ENCODE measurements around the gene N4BP2L2.

N4BP2L2 gene

DNA sequence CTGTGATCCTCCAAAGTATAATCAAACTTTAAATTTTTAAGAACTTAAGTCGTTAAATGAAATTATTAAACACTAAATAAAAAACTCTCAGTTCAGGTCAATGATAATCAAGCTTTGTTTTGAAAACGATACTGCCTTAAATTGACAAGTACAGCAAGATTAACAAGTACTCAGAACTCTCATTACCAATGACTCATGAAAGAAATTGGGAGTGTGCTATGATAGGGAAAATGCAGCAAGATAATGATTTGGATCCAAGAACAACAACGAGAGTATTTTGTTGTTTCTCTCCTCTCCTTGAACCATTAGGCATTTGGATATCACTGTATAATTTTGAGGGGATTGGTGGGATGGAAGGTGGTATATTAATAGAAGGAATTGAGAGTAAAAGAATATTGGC lies 10.2 kb downstream of the N4BP2L2 start:
- DNase-seq, result no peak

DNA sequence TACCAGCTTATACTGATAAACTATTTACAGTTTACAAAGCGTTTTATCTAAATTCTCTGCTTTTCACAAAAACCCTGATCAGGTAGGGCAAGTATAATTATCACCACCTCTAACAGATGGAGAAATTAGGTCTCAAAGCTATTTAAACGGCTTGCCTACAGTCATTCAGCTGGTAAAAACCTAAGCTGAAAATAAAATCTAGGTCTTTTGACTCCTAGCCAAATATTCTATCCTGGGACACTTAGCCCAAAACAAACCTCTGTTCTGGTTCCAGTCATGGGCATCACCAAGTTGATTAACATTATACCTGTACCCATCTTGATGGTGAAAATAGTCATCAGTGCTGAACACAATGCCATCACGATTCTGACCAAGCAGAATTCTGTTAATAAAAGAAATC lies 11.4 kb downstream of the N4BP2L2 start:
- DNase-seq, result no peak

DNA sequence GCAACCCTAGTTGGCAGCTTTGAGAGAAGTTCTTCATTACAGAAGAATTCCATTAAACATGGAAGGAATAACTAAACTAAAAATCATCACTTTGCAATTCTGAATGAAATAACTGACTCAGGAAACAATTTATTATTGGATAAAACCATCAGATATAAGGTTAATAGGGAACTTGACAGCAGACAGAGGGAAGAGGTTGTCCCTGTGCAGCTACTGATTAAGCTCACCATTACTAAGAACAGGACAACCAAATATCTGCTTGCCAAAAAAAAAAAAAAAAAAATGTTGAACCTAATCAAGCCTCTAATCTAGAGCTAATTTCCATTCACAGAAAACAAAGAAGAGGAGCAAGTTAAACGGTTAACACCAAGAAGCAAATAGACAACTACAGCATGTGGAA lies 12.8 kb downstream of the N4BP2L2 start:
- DNase-seq, result no peak

DNA sequence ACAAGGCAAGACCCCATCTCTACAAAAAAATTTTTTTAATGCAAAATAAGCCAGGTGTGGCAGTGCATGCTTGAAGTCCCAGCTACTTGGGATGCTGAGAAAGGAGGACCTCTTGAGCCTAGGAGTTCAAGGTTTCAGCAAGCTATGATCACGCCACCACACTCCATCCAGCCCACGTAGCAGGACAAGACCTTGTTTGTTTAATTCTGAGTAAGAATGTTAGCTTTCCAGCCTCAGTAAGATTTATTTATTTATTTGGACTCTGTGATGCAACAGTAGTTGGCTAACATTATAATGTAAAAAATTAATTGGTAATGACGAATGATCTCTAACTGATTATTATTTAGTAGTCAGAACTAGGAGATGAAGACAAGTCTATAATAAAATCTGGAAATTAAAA lies 23.3 kb downstream of the N4BP2L2 start:
- DNase-seq, result no peak

DNA sequence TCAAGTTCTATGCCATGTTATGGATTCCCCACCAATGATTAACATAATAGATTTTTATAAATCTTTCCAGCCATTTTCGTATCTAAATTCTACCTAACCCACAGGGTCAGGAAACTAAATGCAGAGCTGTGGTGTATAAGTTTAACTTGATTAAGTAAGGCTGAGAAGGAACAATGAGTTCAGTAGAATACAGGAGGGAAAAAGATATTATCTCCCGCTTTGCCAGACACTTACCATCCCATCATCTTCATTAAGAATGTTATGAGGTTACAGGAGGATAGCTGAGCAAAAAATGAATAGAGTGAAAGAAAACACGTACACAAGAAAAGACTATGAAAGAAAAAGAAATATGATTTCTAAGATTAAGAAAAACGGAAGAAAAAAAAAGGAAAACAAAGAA lies 27.1 kb downstream of the N4BP2L2 start:
- DNase-seq, result no peak

DNA sequence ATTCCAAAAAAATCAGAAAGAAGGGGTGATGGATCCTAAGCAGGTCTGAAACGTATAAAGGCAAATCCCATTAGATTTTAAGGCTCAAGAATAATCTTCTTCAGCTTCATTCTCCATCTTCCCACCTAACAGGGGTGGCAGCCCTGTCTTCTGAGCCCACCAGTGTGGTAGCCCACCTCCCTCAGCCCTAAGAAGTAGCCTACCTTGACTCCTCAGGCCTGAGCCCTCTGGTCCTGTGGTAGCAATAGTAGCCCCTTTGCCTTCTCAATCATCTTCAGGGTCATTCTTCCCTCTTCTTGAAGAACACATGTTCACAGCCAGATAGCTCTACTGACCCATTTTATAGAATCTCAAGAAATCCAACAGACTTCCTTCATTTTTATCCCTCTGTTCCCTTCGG lies 33.7 kb downstream of the N4BP2L2 start:
- no peak for DNase-seq

DNA sequence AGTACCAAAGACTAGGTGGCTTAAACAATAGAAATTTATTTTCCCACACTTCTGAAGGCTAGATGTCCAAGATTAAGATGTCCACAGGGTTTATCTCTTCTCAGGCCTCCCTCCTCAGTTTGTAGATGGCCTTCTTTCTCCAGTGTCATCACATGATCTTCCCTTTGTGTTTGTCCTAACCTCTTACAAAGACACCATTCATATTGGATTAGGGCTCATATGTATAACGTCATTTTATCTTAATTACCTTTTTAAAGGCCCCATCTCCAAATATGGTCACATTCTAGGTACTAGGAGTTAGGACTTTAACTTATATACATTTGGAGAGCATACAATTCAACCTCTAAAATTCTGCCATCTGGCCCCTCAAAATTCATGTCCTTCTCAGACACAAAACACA lies 34.3 kb downstream of the N4BP2L2 start:
- DNase-seq, result no peak

DNA sequence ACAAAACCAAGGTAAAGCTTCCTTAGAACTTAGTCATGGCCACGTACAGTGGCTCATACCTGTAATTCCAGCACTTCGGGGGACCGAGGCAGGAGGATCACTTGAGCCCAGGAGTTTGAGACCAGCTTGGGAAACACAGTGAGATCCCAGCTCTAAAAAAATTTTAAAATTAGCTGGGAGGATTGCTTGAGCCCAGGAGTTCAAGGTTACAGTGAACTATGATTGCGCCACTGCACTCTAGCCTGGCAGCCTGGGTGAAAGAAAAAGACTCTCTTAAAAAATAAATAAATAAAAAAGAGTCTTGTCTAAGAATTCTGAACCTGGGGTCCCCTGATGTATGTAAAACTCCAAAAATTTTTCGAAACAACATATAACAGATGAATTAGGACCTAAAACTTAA lies 34.9 kb downstream of the N4BP2L2 start:
- DNase-seq, result no peak

DNA sequence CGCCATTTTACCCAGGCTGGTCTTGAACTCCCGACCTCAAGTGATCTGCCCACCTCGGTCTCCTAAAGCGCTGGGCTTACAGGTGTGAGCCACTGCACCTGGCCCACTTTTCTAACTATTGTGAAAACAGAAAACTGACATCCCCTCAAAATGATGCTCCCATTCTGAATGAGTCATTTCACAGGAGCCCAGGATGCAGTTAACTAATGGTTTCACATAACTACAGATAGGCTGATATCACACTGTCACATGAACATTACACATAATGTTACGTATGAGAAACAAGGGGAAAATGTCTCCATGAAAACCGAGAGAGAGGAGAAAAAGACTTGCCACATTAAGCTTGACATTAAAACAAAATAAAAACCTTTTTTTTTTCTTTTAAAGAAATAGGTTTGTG lies 37.5 kb downstream of the N4BP2L2 start:
- no peak for DNase-seq

DNA sequence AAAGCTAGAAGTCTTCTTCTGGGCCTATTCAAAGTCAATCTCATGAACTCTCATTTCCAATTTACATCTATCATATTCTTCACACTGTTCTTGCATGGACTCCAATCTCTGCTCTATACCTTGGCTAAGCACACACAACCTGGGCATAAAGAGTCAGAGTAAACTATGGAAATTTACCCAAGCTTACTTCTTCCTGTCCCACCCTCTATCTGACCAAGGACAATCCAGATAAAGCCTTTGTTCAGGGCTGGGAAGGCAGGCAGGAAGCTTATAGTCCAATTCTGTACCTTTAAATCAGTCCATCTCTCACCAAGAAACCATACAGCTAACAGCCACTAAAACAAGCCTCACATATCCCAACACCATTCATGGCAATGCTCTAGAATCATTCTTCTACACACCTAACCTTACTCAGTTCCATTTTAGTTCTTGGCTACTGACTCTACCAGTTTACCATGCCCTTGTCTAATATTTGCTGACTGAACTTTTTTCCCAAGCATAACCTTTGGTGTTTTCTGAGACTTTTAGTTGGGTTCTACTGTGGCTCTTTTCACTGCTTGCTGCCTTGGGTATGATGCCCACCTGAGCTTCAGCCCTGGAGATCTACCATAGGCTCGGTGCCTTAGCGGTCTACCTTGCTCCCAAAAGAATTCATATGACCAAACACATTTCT lies 38.9 kb downstream of the N4BP2L2 start:
- no peak for DNase-seq

DNA sequence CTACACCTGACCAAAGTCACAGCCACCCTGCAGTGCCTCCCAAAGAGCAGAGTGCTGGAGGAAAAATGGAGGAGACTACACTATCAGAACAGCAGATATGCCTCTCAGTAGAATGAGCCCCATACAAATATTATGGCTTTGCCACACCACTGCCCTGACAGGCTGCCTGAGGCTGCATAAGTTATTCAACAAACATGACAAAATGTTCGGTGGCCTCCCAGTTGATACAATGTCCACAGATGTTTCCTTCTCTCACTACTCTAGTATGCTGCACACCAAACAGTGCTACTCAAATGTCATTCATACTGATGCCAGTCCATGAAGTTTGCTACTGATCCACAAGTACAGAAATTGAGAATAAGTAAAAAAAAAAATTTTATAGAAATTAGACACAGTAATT lies 41.0 kb downstream of the N4BP2L2 start:
- no peak for DNase-seq

DNA sequence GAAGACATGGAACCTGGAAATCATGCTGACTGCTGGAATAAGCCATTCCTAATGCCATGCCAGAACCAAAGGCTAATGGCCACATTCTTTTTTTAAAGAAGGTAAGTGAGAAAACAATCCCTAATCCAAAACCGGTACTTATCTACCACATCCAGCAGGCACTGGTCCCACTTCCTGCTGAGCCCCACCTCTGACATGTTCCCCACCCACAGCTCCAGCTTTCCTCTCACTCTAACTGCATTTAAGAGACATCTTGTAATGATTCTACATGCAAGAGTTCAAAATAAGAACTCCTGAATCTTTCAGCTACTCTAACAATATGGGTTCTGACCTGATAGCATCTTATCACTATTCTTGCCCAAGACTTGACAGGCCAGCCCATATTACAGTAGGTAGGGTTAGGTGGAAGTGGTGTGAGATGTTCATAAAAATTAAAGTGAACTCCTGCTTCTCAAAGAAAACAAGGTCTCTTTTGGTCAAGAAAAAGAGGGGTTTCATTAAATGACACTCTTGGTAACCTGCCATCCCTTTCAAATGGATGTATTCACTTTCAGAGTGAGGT lies 41.9 kb downstream of the N4BP2L2 start:
- no peak for DNase-seq

DNA sequence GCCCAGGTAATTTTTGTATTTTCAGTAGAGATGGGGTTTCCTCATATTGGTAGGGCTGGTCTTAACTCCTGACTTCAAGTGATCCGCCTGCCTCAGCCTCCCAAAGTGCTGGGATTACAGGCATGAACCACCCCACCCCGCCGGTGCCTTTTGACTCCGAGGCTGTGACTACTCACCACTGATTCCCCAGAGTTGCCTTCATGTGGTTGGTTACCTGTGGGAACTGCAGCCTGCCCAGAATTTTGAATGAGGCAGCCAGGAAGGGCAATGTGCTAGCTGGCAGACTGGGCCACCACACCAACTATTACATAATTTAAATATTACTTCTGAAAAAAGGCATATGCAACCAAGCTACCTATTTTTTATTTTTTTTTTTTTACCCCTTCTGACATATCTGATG lies 42.8 kb downstream of the N4BP2L2 start:
- DNase-seq, result no peak

DNA sequence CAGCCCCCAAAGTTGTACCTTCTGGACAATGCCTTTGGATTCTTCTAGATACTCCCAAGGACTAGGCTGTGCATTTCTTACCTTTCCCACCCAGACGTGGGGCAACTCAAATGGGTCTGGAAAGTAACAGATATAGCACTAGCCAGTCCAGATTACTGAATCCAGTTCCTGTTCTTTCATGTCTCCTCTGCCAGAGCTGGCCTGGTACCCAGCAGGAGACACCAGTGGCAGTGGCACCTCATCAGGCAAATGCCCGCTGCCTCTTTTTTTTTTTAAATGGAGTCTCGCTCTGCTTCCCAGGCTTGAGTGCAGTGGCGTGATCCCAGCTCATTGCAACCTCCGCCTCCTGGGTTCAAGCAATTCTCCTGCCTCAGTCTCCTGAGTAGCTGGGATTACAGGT lies 43.2 kb downstream of the N4BP2L2 start:
- DNase-seq, result no peak

DNA sequence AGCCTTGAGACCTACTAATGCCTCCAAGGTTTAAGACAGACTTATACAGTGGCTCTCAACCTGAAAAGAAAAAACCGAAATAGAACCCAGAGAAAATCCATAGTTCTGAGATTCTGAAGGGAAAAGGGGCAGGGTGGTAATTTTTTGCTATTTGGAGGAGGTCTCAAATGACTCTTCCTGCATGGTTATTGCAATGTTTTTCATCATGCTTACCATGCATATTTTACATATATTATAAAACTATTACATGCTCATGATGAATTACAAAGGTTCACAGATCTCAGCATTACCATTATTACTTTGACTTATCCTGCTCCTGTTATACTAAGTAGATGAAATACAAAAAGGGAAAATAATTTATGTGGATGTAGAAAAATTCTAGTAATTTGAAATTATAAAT lies 47.6 kb downstream of the N4BP2L2 start:
- DNase-seq, result no peak

DNA sequence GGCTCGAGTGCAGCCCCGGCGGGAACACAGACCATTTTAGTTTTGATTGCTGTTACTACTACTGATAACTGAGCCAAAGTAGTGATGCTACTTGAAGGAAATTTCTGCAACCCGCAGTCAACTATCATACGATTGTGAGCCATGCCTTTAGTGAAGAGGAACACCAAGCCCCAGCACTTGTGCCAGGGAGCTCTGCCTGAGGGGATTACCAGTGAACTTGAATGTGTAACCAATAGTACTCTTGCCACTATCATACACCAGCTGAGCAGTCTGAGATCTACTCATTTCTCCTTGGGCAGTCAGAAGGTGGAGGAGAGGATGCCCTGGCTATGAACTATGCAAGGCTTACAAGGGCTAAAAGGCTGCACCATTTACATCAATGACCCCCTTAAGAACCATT lies 61.7 kb downstream of the N4BP2L2 start:
- DNase-seq, result no peak

DNA sequence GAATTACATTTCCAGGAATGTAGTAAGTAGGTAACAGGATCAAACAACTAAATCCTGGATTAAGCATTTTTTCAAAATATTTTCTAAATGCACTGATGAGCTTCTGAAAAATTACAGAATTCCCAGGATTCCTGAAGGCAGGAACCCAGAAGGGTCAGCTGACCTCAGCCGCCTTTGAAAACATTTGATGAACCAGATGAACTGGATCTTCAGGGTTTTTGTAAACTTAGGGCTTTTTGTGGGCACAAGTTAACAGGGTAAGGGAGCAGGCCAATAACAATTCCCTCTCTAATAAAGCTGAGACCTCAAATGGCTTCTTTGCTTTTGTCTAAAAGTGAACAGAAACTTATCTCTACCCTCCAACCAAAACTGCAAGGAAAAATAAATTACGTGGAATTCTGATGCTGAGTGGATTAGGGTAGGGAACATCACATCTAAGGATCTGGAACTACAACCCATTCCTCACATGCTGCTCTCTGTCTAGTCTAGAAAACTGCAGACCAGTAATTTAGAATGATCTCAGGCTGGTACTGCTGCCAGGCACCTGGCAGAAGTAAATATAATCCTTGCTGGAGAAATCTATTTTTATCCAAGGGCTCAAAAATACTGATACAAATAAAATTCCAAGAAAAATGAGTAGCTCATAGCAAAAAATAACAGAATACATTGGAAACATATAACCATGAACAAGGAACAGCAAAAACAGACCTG lies 62.4 kb downstream of the N4BP2L2 start:
- DNase-seq, result no peak

DNA sequence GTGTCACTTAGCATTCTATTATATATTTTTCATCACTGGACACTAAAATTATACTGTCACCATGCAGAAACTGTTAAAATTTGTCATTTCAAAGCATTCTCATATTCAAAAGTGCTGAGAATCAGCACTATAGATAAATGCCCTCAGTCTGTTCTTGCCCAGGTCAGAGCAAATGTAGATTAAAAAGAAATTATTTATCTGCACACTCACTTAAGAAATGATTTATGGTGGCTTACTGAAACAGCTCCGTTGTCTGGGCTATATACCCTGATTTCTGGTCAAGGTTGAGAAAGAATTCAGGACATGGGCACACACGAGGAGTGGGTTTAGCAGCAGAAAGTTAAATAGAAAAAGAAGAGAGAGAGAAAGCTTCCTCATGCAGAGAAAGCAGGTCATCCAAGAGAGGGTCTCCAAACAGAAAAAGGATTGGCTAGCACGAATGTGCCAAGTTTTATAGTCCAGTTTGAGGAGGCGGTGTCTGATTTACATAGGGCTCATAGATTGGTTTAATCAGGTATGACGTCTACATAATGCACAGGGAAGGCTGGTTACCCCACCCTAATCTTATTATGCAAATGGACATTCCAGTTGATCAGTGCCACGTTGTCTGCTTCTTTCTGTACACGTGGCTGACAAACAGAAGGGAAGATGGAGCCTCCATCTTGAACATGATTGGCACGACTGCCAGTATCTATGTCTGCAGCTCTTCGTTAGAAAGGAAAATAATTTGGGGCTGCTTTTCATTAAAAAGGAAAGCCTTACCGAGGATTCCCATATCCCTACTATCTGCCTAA lies 63.4 kb downstream of the N4BP2L2 start:
- DNase-seq, result no peak

DNA sequence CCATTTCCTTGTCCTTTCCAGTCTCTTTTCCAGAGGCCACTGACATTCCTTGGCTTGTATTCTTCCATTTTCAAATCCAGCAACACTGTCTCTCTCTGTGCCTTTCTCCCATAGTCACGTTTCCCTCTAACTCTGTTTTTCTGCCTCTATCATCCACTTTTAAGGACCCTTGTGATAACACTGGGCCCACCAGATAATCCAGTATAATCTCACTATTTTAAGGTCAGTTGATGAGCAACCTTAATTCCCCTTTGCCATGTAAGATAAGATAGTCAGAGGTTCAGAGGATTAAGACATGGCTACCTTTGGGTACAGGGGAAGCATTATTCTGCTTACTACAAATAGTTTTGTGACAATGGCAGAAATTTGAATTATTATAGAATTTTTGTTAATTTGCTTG lies 64.9 kb downstream of the N4BP2L2 start:
- no peak for DNase-seq

DNA sequence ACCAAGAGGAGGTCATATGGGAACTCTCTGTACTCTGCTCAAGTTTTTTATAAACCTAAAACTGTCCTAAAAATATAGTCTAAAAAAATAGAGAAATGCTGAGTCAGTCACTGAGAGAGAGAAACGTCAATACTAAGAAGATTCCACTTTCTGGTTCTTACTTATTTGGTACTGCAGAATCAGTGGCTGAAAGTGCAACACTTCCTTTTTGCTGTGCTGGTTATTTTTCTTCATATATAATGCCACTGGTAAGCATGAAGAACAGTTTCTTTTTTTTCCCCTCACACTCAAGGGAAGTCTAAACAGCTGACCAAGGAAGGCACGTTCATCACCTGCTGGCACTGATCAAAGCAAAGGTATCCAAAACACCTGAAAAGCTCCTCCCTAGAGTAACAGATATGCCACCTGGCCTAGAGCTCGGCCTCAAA lies 66.4 kb downstream of the N4BP2L2 start:
- no peak for DNase-seq

DNA sequence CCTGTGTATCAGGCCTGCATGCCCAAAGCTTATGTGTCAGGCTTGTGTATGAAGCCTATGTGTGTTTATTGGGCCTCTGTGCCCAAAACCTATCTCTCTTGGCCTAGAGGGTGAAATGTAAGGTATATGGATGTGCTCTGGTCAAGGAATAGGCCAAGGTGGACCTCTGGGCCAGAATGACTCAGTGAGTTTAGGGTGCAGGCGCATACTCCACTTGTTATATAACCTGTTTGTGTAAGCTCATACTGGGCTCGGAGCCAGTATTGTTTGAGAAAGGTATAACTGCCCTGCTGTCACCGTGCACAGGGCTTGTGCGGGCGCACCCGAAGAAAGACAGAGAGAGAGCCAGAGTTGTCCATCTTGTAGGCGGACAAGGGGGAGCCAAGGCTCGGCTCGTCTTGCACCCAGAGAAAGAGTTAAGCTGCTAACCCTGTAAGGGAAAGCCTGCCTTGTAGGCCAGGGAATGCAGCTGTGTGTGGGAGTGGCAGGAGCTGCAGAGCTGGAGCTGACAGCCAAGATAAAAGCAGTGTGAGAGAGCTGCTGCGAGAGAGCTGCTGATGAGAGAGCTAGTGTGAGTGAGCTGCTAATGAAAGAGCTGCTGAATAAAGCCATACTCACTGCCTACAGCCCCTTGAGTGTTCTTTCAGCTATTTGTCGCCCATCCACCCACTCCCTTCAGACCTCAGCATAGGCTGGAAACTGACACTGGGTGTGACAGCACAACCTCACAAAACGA lies 67.2 kb downstream of the N4BP2L2 start:
- no peak for DNase-seq

DNA sequence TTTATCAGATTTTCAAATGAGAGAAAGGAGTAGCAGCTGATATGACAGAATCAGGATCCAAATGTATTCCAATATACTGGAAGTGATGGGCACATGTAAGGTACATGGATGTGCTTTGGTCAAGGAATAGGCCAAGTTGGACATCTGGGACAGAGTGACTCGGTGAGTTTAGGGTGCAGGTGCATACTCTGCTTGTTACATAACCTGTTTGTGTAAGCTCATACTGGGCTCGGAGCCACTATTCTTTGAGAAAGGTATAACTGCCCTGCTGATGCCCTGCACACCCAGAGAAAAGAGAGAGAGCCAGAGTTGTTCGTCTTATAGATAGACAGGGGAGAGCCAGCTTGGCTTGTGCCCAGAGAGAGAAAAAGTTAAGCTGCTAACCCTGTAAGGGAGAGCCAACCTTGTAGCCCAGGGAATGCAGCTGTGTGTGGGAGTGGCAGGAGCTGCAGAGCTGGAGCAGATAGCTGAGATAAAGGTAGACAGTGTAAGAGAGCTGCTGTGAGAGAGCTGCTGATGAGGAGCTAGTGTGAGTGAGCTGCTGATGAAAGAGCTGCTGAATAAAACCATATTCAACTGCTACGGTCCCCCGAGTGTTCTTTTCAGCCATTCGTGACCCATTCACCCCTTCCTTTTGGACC lies 70.0 kb downstream of the N4BP2L2 start:
- no peak for DNase-seq

DNA sequence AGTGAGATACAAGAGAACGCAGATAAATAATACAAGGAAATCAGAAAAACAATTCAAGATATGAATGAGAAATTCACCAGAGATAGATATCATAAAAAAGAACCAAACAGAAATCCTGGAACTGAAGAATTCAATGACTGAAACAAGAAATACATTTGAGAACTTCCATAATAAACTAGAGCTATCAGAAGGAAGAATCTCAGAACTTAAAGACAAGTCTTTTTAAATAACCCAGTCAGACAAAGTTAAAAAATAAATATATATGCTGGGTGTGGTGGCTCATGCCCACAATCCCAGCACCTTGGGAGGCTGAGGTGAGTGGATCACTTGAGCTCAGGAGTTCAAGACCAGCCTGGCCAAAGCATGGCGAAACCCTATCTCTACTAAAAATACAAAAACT lies 82.0 kb downstream of the N4BP2L2 start:
- no peak for DNase-seq

Data from islet precursor cell (in vitro differentiated cells).